ENCODE measurements around the gene TTC39C. TPM values are rescaled to one million over a fixed set of nuclear protein-coding genes. Genes with fewer than 3 reads are reported as not detected.

Gene TTC39C
- total RNA-seq, 1 experiment from 2014 or later, result 14.8 TPM

- no TSS peak for BruUV-seq (replicated peaks)
- in situ Hi-C loops (cut with HindIII; ENCODE audit: low pct_unique_long_range_greater_than_20kb, low sequenced_read_pairs) (no loop called here), intact Hi-C loops (cut with micrococcal nuclease; ENCODE audit: unreplicated experiment) (no loop called here)
- Histone ChIP-seq H3K9me3 (ENCODE audit: control insufficient read depth, insufficient read depth, low read depth, low read length) (no peaks in the 10 kb centered on the region), H3K27me3 (ENCODE audit: control insufficient read depth, insufficient read depth, low read length) (no peaks in the 10 kb centered on the region), H3K27ac (ENCODE audit: low read length) (no peak overlapping the region), H3K4me3 (ENCODE audit: low read depth in 2 of 2, low read length in 2 of 2) (no peak overlapping the region), H3K4me1 (ENCODE audit: control insufficient read depth, insufficient read depth, low read length) (no peaks in the 10 kb centered on the region), H3K36me3 (ENCODE audit: control insufficient read depth, insufficient read depth, low read length) (peaks cover 15% of the 10 kb centered on the region)
- DNase-seq (ENCODE audit: low read depth, low spot score) (no peak), ATAC-seq (no peak)
- TF ChIP-seq CTCF (IDR thresholded peaks at IDR 0.05), result no peak
- TF ChIP-seq, protein P1, sequence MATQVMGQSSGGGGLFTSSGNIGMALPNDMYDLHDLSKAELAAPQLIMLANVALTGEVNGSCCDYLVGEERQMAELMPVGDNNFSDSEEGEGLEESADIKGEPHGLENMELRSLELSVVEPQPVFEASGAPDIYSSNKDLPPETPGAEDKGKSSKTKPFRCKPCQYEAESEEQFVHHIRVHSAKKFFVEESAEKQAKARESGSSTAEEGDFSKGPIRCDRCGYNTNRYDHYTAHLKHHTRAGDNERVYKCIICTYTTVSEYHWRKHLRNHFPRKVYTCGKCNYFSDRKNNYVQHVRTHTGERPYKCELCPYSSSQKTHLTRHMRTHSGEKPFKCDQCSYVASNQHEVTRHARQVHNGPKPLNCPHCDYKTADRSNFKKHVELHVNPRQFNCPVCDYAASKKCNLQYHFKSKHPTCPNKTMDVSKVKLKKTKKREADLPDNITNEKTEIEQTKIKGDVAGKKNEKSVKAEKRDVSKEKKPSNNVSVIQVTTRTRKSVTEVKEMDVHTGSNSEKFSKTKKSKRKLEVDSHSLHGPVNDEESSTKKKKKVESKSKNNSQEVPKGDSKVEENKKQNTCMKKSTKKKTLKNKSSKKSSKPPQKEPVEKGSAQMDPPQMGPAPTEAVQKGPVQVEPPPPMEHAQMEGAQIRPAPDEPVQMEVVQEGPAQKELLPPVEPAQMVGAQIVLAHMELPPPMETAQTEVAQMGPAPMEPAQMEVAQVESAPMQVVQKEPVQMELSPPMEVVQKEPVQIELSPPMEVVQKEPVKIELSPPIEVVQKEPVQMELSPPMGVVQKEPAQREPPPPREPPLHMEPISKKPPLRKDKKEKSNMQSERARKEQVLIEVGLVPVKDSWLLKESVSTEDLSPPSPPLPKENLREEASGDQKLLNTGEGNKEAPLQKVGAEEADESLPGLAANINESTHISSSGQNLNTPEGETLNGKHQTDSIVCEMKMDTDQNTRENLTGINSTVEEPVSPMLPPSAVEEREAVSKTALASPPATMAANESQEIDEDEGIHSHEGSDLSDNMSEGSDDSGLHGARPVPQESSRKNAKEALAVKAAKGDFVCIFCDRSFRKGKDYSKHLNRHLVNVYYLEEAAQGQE (IDR thresholded peaks at IDR 0.05; ENCODE audit: insufficient read depth in 1 of 2, low read depth in 2 of 2, low read length in 1 of 2), result no peak
- TF ChIP-seq SIN3A (IDR thresholded peaks at IDR 0.05; ENCODE audit: borderline replicate concordance, insufficient read depth, low read depth, low read length), result no peak
- no peak for TF ChIP-seq POLR2AphosphoS5 (IDR thresholded peaks at IDR 0.05; ENCODE audit: low read depth, low read length)
- TF ChIP-seq TCF7L2 (IDR thresholded peaks at IDR 0.05; ENCODE audit: low read depth, low read length), result no peak
- POLR2A ChIA-PET, result no interaction called here
- CTCF ChIA-PET, result no interaction called here
Observed at GRCh38 chr18:24157855-24158254, 143.3 kb downstream of the TTC39C start.

DNA sequence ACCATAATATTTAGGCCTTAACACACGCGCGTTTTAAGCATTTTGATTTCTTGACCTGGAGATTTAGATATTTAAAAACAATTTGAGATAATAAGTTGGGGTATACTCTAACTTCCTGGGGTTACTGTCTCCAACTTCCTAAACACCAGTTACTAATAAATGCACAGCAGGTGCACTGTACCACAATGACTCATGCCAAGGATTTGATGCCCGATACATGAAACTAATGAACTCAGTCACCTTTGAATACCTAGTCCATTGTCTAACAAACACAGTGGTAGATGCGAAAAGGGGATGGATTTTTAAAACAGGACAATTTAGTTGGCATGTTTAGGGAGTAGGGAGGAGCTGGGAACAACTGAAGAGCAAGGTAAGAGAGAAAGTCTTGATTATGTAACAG is 145.5 kb downstream of the TTC39C start:
- TF ChIP-seq SIN3A (IDR thresholded peaks at IDR 0.05; ENCODE audit: borderline replicate concordance, insufficient read depth, low read depth, low read length) (no peak), TCF7L2 (IDR thresholded peaks at IDR 0.05; ENCODE audit: low read depth, low read length) (no peak), POLR2AphosphoS5 (IDR thresholded peaks at IDR 0.05; ENCODE audit: low read depth, low read length) (no peak), CTCF (IDR thresholded peaks at IDR 0.05) (no peak)
- TF ChIP-seq, protein P1 (IDR thresholded peaks at IDR 0.05; ENCODE audit: insufficient read depth in 1 of 2, low read depth in 2 of 2, low read length in 1 of 2), result no peak
- H3K4me3 ChIP-seq (ENCODE audit: low read depth in 2 of 2, low read length in 2 of 2), result no peak overlapping the region
- intact Hi-C loops (cut with micrococcal nuclease; ENCODE audit: unreplicated experiment) (no loop called here), in situ Hi-C loops (cut with HindIII; ENCODE audit: low pct_unique_long_range_greater_than_20kb, low sequenced_read_pairs) (no loop called here)
- peaks cover 18% of the 10 kb centered on the region for H3K36me3 ChIP-seq (ENCODE audit: control insufficient read depth, insufficient read depth, low read length)
- no TSS peak for BruUV-seq (replicated peaks)
- no peaks in the 10 kb centered on the region for H3K27me3 ChIP-seq (ENCODE audit: control insufficient read depth, insufficient read depth, low read length)
- DNase-seq (ENCODE audit: low read depth, low spot score), result no peak
- ChIA-PET CTCF (no interaction called here), POLR2A (no interaction called here)
- no peak overlapping the region for H3K27ac ChIP-seq (ENCODE audit: low read length)
- ATAC-seq, result no peak
- no peaks in the 10 kb centered on the region for H3K4me1 ChIP-seq (ENCODE audit: control insufficient read depth, insufficient read depth, low read length)
- no peaks in the 10 kb centered on the region for H3K9me3 ChIP-seq (ENCODE audit: control insufficient read depth, insufficient read depth, low read depth, low read length)

Measured in Panc1 (cell line).